Occipital lobe (tissue), 2 donors: ENCODE measurements around the gene PAPOLB. TPM values are rescaled to one million over a fixed set of nuclear protein-coding genes. Genes with fewer than 3 reads are reported as not detected.

Source experiments
- DNase-seq: peaks from one replicate; lab custom pipeline; 2025; lab: John Stamatoyannopoulos, UW
- total RNA-seq: library from RNA; depleted of rRNA; stranded (reverse); fragments of >200 nt; gene quantifications from one replicate; pipeline ENCODE4 v1.2.3, GENCODE V29; 2014

Gene PAPOLB
- total RNA-seq, 1 donor from 2014 or later = 0.94 TPM

- DNase-seq = no peak
These were observed 19.3 kb downstream of the PAPOLB start for GRCh38 chr7:4842319-4843064.

- DNase-seq = no peak
These were observed 20.0 kb downstream of the PAPOLB start for GRCh38 chr7:4841836-4842235.

GRCh38 chr7:4841007-4841784 lies 20.6 kb downstream of the PAPOLB start:
- no peak for DNase-seq

- no peak for DNase-seq
These were observed 21.7 kb downstream of the PAPOLB start for GRCh38 chr7:4840079-4840501.

GRCh38 chr7:4838626-4839334 lies 23.1 kb downstream of the PAPOLB start:
- DNase-seq = no peak

- DNase-seq = no peak
These were observed 23.8 kb downstream of the PAPOLB start for GRCh38 chr7:4837803-4838625.

GRCh38 chr7:4837041-4837802 lies 24.6 kb downstream of the PAPOLB start:
- DNase-seq = no peak

- no peak for DNase-seq
These were observed 25.6 kb downstream of the PAPOLB start for GRCh38 chr7:4836206-4836661.

GRCh38 chr7:4835398-4836205 lies 26.2 kb downstream of the PAPOLB start:
- DNase-seq = no peak

GRCh38 chr7:4834601-4835397 lies 27.0 kb downstream of the PAPOLB start:
- DNase-seq = no peak

- DNase-seq = no peak
These were observed 27.9 kb downstream of the PAPOLB start for GRCh38 chr7:4833691-4834600.

GRCh38 chr7:4833176-4833575 lies 28.7 kb downstream of the PAPOLB start:
- no peak for DNase-seq

- no peak for DNase-seq
These were observed 29.1 kb downstream of the PAPOLB start for GRCh38 chr7:4832711-4833110.

GRCh38 chr7:4831723-4832495 lies 29.9 kb downstream of the PAPOLB start:
- no peak for DNase-seq

GRCh38 chr7:4830176-4830575 lies 31.7 kb downstream of the PAPOLB start:
- DNase-seq = no peak

- DNase-seq = no peak
These were observed 33.0 kb downstream of the PAPOLB start for GRCh38 chr7:4828720-4829383.
